HG03196 (cell line): Measurements from ENCODE around the gene ALAD.
"Not testable (repeated sequence)": the region's sequence is repeated elsewhere in the genome, so short reads cannot be mapped to it uniquely, and the experiment has no call there.

Experiments
- ATAC-seq: cut with Tn5 transposase; IDR thresholded peaks from one replicate; pipeline ENCODE4 v1.9.1; 2021; ENCODE audit not compliant: unreplicated experiment

The ALAD gene

DNA sequence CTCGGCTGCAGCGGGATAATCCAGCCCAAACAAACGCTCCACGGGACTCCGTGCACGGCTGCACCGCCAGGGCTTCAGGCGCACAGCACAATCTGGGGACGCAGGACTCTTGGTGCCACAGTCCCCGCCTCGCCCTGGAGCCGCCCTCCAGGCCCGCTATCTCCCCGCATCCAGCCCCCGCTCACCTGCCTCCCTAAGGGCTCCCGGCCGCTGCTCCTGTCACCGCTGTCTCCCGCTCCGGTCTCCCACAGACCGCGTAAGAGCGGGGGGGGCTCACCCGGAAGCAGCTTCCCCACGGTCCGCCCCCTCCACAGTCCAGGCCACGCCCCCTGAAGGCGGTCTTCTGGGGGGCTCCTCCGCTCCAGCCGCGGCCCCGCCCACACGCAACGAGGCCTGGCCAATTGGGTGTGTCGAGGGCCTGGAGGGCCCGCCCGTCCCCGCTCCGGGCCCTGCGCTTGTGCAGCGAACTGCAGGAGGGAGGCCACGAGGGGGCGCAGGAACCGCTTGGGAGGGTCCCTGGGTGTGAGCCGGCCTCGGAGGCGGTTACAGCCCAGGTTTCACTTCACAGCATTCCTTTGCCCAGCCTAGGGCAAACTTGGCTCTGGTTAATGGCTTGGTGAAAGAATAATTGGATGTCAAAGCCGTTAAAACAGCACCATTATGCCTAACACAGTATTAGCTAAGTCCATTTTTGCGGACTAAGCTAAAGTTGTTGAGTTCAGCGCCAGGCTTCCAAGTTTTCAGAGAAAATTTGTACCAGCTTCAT lies at the start of gene ALAD:
Gene ALAD (minus strand): TSS at position 258 of the 766 bp plus-strand sequence. CDS start 7,725 bp downstream, outside the sequence.
- ATAC-seq = peak; percentile 99

- ATAC-seq = no peak
These were observed 48.3 kb upstream of the ALAD start for GRCh38 chr9:113449376-113449775.

DNA sequence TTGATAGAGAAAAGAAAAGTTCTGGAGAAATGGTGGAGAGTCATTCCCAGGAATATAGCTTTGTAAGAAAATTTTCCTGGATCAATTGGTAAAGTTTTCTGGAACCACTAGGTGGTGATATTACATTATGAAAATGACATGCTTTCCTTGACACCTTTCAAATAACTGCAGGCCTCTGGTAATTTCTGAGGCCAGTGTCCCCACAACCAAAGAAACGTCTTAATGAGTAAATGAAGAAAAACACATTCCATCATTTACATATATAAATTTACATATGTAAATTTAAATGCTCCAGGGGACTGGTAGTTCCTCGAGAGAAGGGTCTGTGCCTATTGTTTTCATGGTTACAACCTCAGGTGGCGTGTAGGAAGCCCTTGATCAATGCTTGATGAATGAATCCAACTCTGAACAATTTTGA lies 45.2 kb upstream of the ALAD start:
- ATAC-seq = no peak

GRCh38 chr9:113444736-113445135 lies 43.7 kb upstream of the ALAD start:
- no peak for ATAC-seq

- ATAC-seq = not testable (repeated sequence)
These were observed 36.6 kb upstream of the ALAD start for GRCh38 chr9:113437716-113438115.

DNA sequence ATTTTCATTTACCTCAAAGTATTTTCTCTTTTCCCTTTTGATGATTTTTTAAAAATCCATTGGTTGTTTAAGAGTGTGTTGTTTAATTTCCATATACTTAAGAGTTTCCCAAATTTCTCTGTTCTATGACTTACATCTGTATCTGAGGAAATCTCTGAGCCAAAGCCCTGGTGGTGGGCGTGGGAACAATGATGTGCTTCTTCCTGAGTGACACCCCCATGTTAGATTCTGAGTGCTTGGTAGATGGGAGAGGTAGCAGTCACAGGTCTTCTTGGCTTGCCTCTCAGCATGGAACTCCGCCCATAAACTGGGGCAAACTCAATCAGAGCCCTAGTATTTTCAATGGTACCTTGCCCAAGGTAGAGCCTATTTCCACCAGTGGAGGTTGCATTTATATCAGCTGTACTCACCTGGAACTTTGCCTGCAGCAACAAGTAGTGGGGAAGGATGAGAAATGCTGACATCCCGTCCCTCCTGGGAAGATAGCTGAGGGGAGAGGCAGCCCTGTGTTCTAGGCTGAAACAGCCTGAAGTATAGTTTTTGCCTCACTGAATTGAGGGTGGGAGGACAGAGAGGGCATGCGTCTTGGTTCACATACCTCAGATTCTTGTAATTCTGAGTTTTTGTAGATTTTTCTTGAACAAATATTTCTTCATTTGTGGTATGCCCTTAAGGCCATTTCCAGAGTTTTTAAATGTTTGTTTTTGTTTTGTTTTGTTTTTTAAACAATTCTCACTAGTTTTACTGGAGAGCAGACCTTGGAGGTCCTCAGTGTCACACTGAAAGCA lies 35.8 kb upstream of the ALAD start:
- ATAC-seq = no peak

- ATAC-seq = no peak
These were observed 30.1 kb upstream of the ALAD start for GRCh38 chr9:113431191-113431590.

- no peak for ATAC-seq
These were observed 27.1 kb upstream of the ALAD start for GRCh38 chr9:113428062-113428615.

DNA sequence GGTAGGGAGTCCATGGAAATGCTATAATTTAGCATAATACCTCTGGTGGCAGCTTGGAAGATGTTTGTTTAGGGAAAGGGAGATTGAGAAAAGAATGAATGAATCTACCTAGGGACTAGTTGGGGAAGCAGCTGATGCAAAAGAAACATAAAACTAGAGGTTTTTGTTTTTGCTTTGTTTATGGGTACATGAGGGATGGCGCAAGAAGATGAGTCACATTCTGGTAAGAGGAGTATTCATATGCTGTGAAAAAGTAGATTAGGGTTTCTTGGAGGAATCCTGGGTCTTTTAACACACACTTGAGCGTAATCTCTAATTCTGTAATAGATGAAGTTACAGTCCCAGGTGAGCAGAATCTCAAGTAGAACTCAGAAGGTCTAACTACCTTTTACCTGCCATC lies 26.5 kb upstream of the ALAD start:
- ATAC-seq = no peak

DNA sequence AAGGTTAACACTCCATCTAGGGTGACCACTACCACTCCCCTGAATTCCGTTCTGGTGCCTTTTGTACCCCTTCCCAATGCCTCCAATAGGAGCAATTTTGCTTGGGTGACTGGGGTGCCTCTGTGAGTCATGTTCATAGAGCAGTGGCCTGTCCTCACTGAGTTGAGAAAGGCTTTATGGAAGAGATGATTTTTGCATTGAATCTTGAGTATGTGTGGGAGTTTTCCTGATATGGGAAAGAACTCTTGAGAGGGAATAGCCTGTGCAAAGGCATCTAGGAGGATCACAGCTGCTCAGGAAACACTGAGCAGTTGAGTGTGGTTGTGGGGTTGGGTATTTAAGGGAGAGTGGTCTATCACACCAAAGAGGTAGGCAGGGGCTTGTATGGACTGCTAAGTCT lies 25.6 kb upstream of the ALAD start:
- ATAC-seq = no peak

DNA sequence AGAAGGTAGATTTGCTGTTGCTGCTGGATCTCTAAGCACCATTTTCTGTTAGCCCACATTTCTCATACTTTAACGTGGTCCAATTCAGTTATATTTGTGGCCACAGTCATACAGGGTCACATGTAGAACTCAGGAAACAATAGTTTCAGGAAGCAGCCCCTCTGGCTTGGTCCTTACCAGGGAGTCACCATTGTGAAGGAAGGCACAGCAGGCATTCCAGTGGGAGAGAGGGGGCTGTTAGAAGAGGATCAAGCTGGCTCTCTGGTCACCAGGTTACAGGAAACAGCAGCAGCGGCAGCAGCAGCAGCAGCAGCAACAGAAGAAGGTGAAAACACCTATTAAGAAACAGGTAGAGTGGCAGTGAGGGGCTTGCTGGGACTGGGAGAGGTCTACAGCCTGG lies 24.0 kb upstream of the ALAD start:
- no peak for ATAC-seq

DNA sequence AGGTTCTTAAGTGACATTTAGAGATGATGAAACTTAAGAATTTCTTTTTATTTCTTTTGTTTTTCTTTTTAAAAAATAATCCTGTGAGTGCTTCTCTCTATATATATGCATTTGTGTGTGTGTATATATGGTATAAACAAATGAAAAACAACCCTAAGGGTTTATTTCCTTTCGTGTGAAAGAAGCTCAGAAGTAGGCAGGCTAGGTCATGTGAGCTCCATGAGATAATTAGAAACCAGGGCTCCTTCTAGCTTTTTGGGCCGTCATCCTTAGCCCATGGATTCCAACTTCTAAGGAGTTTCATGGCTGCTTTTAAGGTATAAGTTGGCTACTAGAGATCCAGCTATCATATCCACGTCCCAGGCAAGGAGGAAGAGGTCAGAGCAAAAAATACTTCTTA lies 20.6 kb upstream of the ALAD start:
- no peak for ATAC-seq

- ATAC-seq = no peak
These were observed 16.3 kb upstream of the ALAD start for GRCh38 chr9:113417370-113417769.

- ATAC-seq = peak; percentile 89
These were observed 15.2 kb upstream of the ALAD start for GRCh38 chr9:113416149-113416721.

- peak; percentile 92 for ATAC-seq
These were observed 9.3 kb upstream of the ALAD start, which contains the start of the genes C9orf43 and POLE3 for GRCh38 chr9:113410207-113410864. Gene C9orf43, plus strand, starts transcription at chr9:113410747. Its CDS starts 2,747 bp downstream, at chr9:113413494. Gene POLE3, minus strand, starts transcription at chr9:113410675. Its CDS starts 382 bp downstream, at chr9:113410293.

DNA sequence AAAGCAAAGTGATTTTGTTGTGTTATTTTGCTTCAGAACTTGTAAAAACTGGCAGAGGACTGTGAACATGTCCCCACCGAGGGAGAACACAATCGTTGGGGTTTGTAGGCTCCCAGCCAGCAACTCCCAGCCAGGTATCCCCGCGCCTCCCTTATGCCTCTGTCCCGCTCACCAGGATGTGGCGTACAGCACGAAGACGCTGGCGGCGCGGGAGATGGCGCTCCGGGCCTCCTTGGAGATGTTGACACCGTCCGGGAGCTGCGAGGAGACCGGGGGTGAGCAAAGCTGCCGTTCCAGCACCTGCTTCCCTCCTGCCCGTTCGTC lies 8.8 kb upstream of the ALAD start:
- no peak for ATAC-seq

GRCh38 chr9:113409481-113409880 lies 8.4 kb upstream of the ALAD start:
- ATAC-seq = no peak

- peak; percentile 29 for ATAC-seq
These were observed 5.9 kb upstream of the ALAD start for GRCh38 chr9:113406873-113407511.

DNA sequence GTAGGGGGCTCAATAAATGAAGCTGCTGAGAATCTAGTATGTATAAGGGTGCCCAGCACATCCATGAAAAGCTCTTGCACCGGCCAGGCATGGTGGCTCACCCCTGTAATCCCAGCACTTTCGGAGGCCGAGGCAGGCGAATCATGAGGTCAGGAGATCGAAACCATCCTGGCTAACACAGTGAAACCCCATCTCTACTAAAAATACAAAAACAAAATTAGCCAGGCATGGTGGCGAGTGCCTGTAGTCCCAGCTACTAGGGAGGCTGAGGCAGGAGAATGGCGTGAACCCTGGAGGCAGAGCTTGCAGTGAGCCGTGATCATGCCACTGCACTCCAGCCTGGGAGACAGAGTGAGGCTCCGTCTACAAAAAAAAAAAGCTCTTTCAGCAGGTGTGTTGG lies 5.3 kb upstream of the ALAD start:
- ATAC-seq = not testable (repeated sequence)

DNA sequence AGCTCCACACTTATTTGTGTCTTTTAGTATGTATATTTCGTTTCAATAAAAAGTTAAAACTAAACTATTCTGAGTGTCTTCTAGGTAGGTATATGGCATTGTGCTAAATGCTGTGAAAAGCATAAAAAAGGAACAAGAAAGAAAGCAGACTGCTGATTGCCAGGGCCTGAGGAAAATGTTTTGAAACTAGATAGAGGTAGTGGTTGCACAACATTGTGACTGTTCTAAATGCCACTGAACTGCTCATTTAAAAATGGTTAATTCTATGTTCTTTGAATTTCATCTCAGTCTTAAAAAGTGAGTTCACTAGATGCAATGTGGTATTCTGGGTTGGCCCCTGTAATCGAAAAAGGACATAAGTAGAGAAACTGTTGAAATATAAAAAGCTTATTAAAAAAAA lies 2.6 kb upstream of the ALAD start:
- ATAC-seq = no peak
